Stimulated activated CD4-positive, alpha-beta T cell treated with anti-CD3 and anti-CD28 coated beads, Interleukin-1b, Interleukin-23, amount 100 ng/mL, for 1 hour (primary cell): Measurements from ENCODE around the gene GPR146.

Source experiments
- DNase-seq, 2 donors: peaks; one replicate each; pipeline ENCODE4 v3.0.0-alpha.2; 2020; ENCODE audit warnings: low read depth in 2 of 2

The GPR146 gene

GRCh38 chr7:1011297-1012003, 32.9 kb upstream of the GPR146 start:
- no peak for DNase-seq

GRCh38 chr7:1012004-1012715, 32.2 kb upstream of the GPR146 start:
- no peak for DNase-seq

GRCh38 chr7:1012716-1013095, 31.6 kb upstream of the GPR146 start:
- DNase-seq = no peak

GRCh38 chr7:1013581-1013980, 30.8 kb upstream of the GPR146 start:
- no peak for DNase-seq

GRCh38 chr7:1014681-1015080, 29.7 kb upstream of the GPR146 start:
- DNase-seq = no peak

- DNase-seq = no peak
Measured at GRCh38 chr7:1015196-1016121, 28.9 kb upstream of the GPR146 start.

GRCh38 chr7:1016577-1017531, 27.5 kb upstream of the GPR146 start:
- DNase-seq = no peak

GRCh38 chr7:1017586-1018333, 26.6 kb upstream of the GPR146 start:
- DNase-seq = no peak

- no peak for DNase-seq
Measured at GRCh38 chr7:1018334-1018695, 26.0 kb upstream of the GPR146 start.

GRCh38 chr7:1019255-1019785, 25.0 kb upstream of the GPR146 start:
- no peak for DNase-seq

- DNase-seq = no peak
Measured at GRCh38 chr7:1019789-1020610, 24.3 kb upstream of the GPR146 start.

- DNase-seq = no peak
Measured at GRCh38 chr7:1020849-1021251, 23.5 kb upstream of the GPR146 start.

- DNase-seq = no peak
Measured at GRCh38 chr7:1021366-1021765, 23.0 kb upstream of the GPR146 start.

- no peak for DNase-seq
Measured at GRCh38 chr7:1021931-1022330, 22.4 kb upstream of the GPR146 start.

GRCh38 chr7:1022356-1022755, 22.0 kb upstream of the GPR146 start:
- no peak for DNase-seq

- DNase-seq = no peak
Measured at GRCh38 chr7:1022801-1023465, 21.4 kb upstream of the GPR146 start.

- no peak for DNase-seq
Measured at GRCh38 chr7:1024331-1024841, 20.0 kb upstream of the GPR146 start.

- DNase-seq = no peak
Measured at GRCh38 chr7:1024876-1025742, 19.2 kb upstream of the GPR146 start.
